Mesendoderm (in vitro differentiated cells): ENCODE data around the gene SLC44A1.

Experiments used
- DNase-seq: peaks from one replicate; pipeline ENCODE4 v3.0.0; 2013
- H2AK5ac ChIP-seq: 2 replicates; pipeline ENCODE4 v1.6.1; 2013; ENCODE audit warnings: low read length, inconsistent platforms
- H2BK120ac ChIP-seq: 2 replicates; pipeline ENCODE4 v1.6.1; 2013; ENCODE audit warnings: low read depth, mild to moderate bottlenecking, low read length, moderate library complexity, mixed read lengths
- H2BK15ac ChIP-seq: replicated peaks from 2 replicates; pipeline ENCODE4 v1.6.1; 2013; ENCODE audit warnings: low read depth, mild to moderate bottlenecking, moderate library complexity
- H2BK5ac ChIP-seq: 2 replicates; pipeline ENCODE4 v1.6.1; 2013; ENCODE audit warnings: low read length, inconsistent platforms
- H3K18ac ChIP-seq: 2 replicates; pipeline ENCODE4 v1.6.1; 2013; ENCODE audit warnings: mild to moderate bottlenecking, low read length, mixed read lengths
- H3K23ac ChIP-seq: one replicate; pipeline ENCODE4 v1.6.1; 2013; ENCODE audit warnings: low read length
- H3K27ac ChIP-seq: 2 replicates; pipeline ENCODE4 v1.5.1; 2013; ENCODE audit warnings: low read depth, mild to moderate bottlenecking, inconsistent platforms, low read length, moderate library complexity
- H3K27me3 ChIP-seq: 2 replicates; pipeline ENCODE4 v1.6.1; 2013; ENCODE audit warnings: low read length, control low read depth, mild to moderate bottlenecking, inconsistent platforms; ENCODE audit not compliant: insufficient read depth, poor library complexity
- H3K36me3 ChIP-seq: 2 replicates; pipeline ENCODE4 v1.6.1; 2013; ENCODE audit warnings: low read length, inconsistent platforms; ENCODE audit not compliant: control insufficient read depth, insufficient read depth
- H3K4ac ChIP-seq: one replicate; pipeline ENCODE4 v1.6.1; 2013; ENCODE audit warnings: low read depth, mild to moderate bottlenecking, low read length, moderate library complexity
- H3K4me1 ChIP-seq: 2 replicates; pipeline ENCODE4 v1.6.1; 2013; ENCODE audit warnings: low read depth, low read length, inconsistent platforms; ENCODE audit not compliant: control insufficient read depth
- H3K4me2 ChIP-seq: 2 replicates; pipeline ENCODE4 v1.6.1; 2013; ENCODE audit warnings: low read length
- H3K4me3 ChIP-seq: 2 replicates; pipeline ENCODE4 v1.5.1; 2013; ENCODE audit warnings: mild to moderate bottlenecking, low read length
- H3K56ac ChIP-seq: one replicate; pipeline ENCODE4 v1.6.1; 2013; ENCODE audit warnings: low read length
- H3K79me1 ChIP-seq: 2 replicates; pipeline ENCODE4 v1.6.1; 2013; ENCODE audit warnings: low read length, inconsistent platforms
- H3K79me2 ChIP-seq: 2 replicates; pipeline ENCODE4 v1.6.1; 2013; ENCODE audit warnings: mild to moderate bottlenecking, low read length; ENCODE audit not compliant: control insufficient read depth, insufficient read depth
- H3K9ac ChIP-seq: 2 replicates; pipeline ENCODE4 v1.6.1; 2013; ENCODE audit warnings: low read length, inconsistent platforms
- H4K5ac ChIP-seq: one replicate; pipeline ENCODE4 v1.6.1; 2013; ENCODE audit warnings: low read length
- H4K8ac ChIP-seq: one replicate; pipeline ENCODE4 v1.6.1; 2013; ENCODE audit warnings: low read depth, mild to moderate bottlenecking, control low read depth, low read length, moderate library complexity
- WGBS: extraction: QIAGEN DNeasy Blood & Tissue Kit; methylation state at CpG from one replicate; pipeline ENCODE4 v1.1.7; 2013; ENCODE audit warnings: low lambda C conversion rate, missing lambda C conversion rate; ENCODE audit not compliant: insufficient coverage; ENCODE audit errors: extremely low coverage; 5-methylcytosine and 5-hydroxymethylcytosine counted together

The SLC44A1 gene

DNA sequence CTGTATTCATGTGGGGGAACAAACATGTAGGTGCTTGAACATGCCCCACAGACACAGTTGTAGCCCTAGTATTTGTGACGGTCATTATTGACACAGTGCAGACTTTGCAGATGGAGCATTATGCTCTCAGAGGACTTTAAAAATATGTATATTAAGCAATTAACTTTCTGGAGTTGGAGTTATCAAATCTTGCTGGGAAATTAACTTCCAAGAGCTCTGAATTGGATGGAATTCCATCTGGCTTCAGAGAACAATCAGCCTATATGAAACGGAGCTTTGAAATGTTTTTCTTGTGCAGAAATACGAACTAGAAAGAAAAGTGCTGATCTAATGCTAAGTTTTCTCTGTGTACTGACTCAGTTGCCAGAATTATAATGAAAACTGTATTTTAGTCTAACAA lies 152.4 kb downstream of the SLC44A1 start:
- Histone ChIP-seq H3K27ac (no peak overlapping the region), H2BK120ac (no peak overlapping the region), H3K27me3 (no peaks in the 10 kb centered on the region), H3K9ac (no peak overlapping the region), H3K56ac (no peak overlapping the region), H3K18ac (no peak overlapping the region), H4K8ac (no peak overlapping the region), H3K79me2 (no peaks in the 10 kb centered on the region), H3K36me3 (no peaks in the 10 kb centered on the region), H3K79me1 (no peaks in the 10 kb centered on the region), H3K4ac (no peak overlapping the region), H3K4me1 (no peaks in the 10 kb centered on the region), H3K23ac (no peak overlapping the region), H2BK5ac (no peak overlapping the region), H3K4me3 (no peak overlapping the region), H2BK15ac (no peak overlapping the region), H4K5ac (no peak overlapping the region), H3K4me2 (no peak overlapping the region), H2AK5ac (no peak overlapping the region)
- WGBS: no CpG with 5 or more reads among the region's 3 CpGs
- DNase-seq: no peak

DNA sequence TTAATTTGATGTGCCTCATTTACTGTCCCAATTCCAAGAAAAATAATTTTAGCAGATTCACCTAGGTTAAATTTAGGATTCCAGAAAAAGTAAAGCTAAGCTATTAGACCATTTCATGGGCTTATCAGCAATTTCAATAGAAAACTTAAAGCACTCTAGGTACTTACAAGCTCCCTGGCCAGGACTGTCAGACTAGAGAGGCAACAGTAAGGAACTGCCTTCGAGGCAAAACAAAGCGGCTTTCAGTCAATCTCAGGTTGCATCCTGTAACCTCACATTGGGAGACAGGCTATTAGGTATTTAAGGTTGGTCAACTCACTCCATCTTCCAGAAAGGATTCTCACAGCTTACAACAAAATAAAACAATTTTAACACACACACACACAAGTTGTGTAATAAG lies 154.7 kb downstream of the SLC44A1 start:
- Histone ChIP-seq H2BK15ac (no peak overlapping the region), H3K4ac (no peak overlapping the region), H3K23ac (no peak overlapping the region), H3K79me1 (no peaks in the 10 kb centered on the region), H3K9ac (no peak overlapping the region), H3K4me2 (no peak overlapping the region), H3K79me2 (no peaks in the 10 kb centered on the region), H4K8ac (no peak overlapping the region), H3K27ac (no peak overlapping the region), H3K27me3 (no peaks in the 10 kb centered on the region), H3K4me3 (no peak overlapping the region), H2AK5ac (no peak overlapping the region), H3K56ac (no peak overlapping the region), H3K18ac (no peak overlapping the region), H2BK5ac (no peak overlapping the region), H4K5ac (no peak overlapping the region), H3K36me3 (no peaks in the 10 kb centered on the region), H3K4me1 (peaks cover 3% of the 10 kb centered on the region), H2BK120ac (no peak overlapping the region)
- DNase-seq: peak; percentile 32
- WGBS: no CpG with 5 or more reads among the region's 2 CpGs

DNA sequence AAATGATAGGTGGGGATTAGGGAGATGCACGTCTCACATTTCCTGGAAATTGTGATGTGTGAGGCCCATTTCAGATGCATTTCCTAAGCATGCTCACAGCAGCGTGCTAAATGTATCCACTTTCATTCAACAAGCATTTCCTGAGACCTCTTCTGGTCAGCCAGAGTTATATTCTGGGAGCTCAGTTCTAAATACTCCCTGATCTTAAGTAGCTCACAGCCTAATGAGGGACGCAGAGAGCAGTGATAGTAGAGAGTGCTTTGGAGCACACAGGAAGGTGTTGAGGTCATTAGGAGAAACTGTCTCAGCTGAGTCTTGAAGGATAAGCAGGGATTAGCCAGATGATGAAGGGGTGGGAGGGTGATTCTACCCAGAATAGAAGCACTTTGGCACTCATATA lies 157.2 kb downstream of the SLC44A1 start:
- no CpG with 5 or more reads among the region's 3 CpGs for WGBS
- Histone ChIP-seq H4K8ac (no peak overlapping the region), H2AK5ac (no peak overlapping the region), H2BK5ac (no peak overlapping the region), H3K4ac (no peak overlapping the region), H3K9ac (no peak overlapping the region), H3K36me3 (no peaks in the 10 kb centered on the region), H3K4me1 (peaks cover 3% of the 10 kb centered on the region), H3K27ac (no peak overlapping the region), H3K4me3 (no peak overlapping the region), H4K5ac (no peak overlapping the region), H3K23ac (no peak overlapping the region), H3K56ac (no peak overlapping the region), H2BK15ac (no peak overlapping the region), H2BK120ac (no peak overlapping the region), H3K27me3 (no peaks in the 10 kb centered on the region), H3K79me1 (no peaks in the 10 kb centered on the region), H3K79me2 (no peaks in the 10 kb centered on the region), H3K18ac (no peak overlapping the region), H3K4me2 (no peak overlapping the region)
- DNase-seq: peak; percentile 69

DNA sequence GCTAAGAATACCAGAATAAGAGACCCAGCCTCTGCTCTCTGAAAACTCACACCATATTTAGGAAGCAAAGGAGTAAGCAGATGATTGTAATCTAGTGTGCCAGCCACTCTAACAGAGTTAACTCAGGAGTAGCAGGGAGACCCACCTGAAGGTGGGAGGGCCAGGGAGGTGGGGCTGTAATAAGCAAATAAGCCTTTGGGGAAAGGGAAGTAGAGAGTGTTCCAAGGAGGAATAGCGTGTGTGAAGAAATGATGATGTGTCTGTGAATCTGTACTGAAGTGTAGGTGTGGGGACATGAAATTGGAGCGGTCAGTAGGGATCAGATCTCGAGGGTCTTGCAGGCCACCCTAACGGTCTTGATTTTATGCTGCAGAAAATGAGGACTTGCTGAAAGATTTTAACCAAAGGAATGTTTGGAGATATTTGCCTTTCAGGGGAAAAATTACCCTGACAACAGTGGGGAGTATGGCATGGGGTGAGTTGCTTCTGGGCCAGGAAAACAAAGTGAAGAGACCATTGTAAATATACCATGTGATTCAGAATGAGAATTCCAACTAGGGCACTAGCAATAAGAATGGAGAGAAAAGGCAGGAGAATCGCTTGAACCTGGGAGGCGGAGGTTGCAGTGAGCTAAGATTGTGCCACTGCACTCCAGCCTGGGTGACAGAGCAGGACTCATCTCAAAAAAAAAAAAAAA lies 159.2 kb downstream of the SLC44A1 start:
- Histone ChIP-seq H2BK5ac (no peak overlapping the region), H3K4me3 (no peak overlapping the region), H4K8ac (no peak overlapping the region), H3K79me1 (no peaks in the 10 kb centered on the region), H3K79me2 (no peaks in the 10 kb centered on the region), H3K56ac (no peak overlapping the region), H3K9ac (no peak overlapping the region), H3K18ac (no peak overlapping the region), H3K4me1 (peaks cover 3% of the 10 kb centered on the region), H3K36me3 (no peaks in the 10 kb centered on the region), H3K27ac (no peak overlapping the region), H2BK120ac (no peak overlapping the region), H2AK5ac (no peak overlapping the region), H3K23ac (no peak overlapping the region), H4K5ac (no peak overlapping the region), H3K27me3 (no peaks in the 10 kb centered on the region), H3K4me2 (no peak overlapping the region), H3K4ac (no peak overlapping the region), H2BK15ac (no peak overlapping the region)
- no peak for DNase-seq
- no CpG with 5 or more reads among the region's 6 CpGs for WGBS

- Histone ChIP-seq H3K27me3 (no peaks in the 10 kb centered on the region), H3K4me3 (no peak overlapping the region), H2AK5ac (no peak overlapping the region), H3K4ac (no peak overlapping the region), H3K9ac (no peak overlapping the region), H3K18ac (no peak overlapping the region), H3K56ac (no peak overlapping the region), H3K36me3 (no peaks in the 10 kb centered on the region), H3K79me1 (no peaks in the 10 kb centered on the region), H2BK120ac (no peak overlapping the region), H3K23ac (no peak overlapping the region), H4K5ac (no peak overlapping the region), H3K79me2 (no peaks in the 10 kb centered on the region), H2BK15ac (no peak overlapping the region), H3K4me2 (no peak overlapping the region), H3K4me1 (peaks cover 3% of the 10 kb centered on the region), H2BK5ac (no peak overlapping the region), H4K8ac (no peak overlapping the region), H3K27ac (no peak overlapping the region)
- no peak for DNase-seq
- WGBS: no CpG with 5 or more reads among the region's 6 CpGs
These were observed 161.2 kb downstream of the SLC44A1 start for GRCh38 chr9:105405514-105406131.

DNA sequence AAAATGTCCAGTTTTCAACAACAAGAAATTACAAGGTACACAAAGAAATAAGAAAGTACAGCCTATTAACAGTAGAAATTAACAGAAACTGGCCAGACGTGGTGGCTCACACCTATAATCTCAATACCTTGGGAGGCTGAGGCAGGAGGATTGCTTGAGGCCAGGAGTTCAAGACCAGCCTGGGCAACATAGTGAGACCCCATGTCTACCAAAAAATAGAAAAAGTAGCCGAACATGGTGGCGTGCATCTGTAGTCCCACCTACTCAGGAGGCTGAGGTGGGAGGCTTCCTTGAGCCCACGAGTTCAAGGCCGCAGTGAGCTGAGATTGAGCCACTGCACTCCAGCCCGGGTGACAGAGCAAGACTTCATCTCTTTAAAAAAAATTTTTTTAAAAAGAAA lies 161.9 kb downstream of the SLC44A1 start:
- Histone ChIP-seq H3K79me2 (no peaks in the 10 kb centered on the region), H2AK5ac (no peak overlapping the region)

More for the DNA sequence above, 161.9 kb downstream of the SLC44A1 start:
- no CpG with 5 or more reads among the region's 6 CpGs for WGBS
- Histone ChIP-seq H3K4me1 (peaks cover 3% of the 10 kb centered on the region), H3K9ac (no peak overlapping the region), H2BK120ac (no peak overlapping the region), H4K8ac (no peak overlapping the region), H3K27me3 (no peaks in the 10 kb centered on the region), H3K4ac (no peak overlapping the region), H3K4me2 (no peak overlapping the region), H2BK15ac (no peak overlapping the region), H3K18ac (no peak overlapping the region), H3K4me3 (no peak overlapping the region), H3K36me3 (no peaks in the 10 kb centered on the region), H4K5ac (no peak overlapping the region), H2BK5ac (no peak overlapping the region), H3K79me1 (no peaks in the 10 kb centered on the region), H3K23ac (no peak overlapping the region), H3K56ac (no peak overlapping the region), H3K27ac (no peak overlapping the region)
- DNase-seq: no peak
